Activated gamma-delta T cell treated with Interleukin-2 at 50 U/mL for 16 hours (primary cell): ENCODE data around the gene CNTNAP5.

Experiments used
- DNase-seq: peaks from one replicate; pipeline ENCODE4 v3.0.0-alpha.2; 2020

The CNTNAP5 gene

GRCh38 chr2:124646166-124646815, 621.2 kb downstream of the CNTNAP5 start:
- DNase-seq: no peak

GRCh38 chr2:124647245-124647644, 622.2 kb downstream of the CNTNAP5 start:
- no peak for DNase-seq

- no peak for DNase-seq
These were observed 622.6 kb downstream of the CNTNAP5 start for GRCh38 chr2:124647663-124648062.

GRCh38 chr2:124649001-124649400, 623.9 kb downstream of the CNTNAP5 start:
- DNase-seq: no peak

- DNase-seq: no peak
These were observed 627.0 kb downstream of the CNTNAP5 start for GRCh38 chr2:124652099-124652498.

GRCh38 chr2:124658373-124658772, 633.3 kb downstream of the CNTNAP5 start:
- no peak for DNase-seq

- no peak for DNase-seq
These were observed 636.5 kb downstream of the CNTNAP5 start for GRCh38 chr2:124661558-124661957.

GRCh38 chr2:124662946-124663644, 638.0 kb downstream of the CNTNAP5 start:
- no peak for DNase-seq

GRCh38 chr2:124663645-124663997, 638.5 kb downstream of the CNTNAP5 start:
- DNase-seq: no peak

GRCh38 chr2:124664363-124664762, 639.3 kb downstream of the CNTNAP5 start:
- DNase-seq: no peak

GRCh38 chr2:124666976-124667375, 641.9 kb downstream of the CNTNAP5 start:
- no peak for DNase-seq

- no peak for DNase-seq
These were observed 643.1 kb downstream of the CNTNAP5 start for GRCh38 chr2:124668161-124668560.

GRCh38 chr2:124670187-124670586, 645.1 kb downstream of the CNTNAP5 start:
- DNase-seq: no peak

GRCh38 chr2:124678043-124678442, 653.0 kb downstream of the CNTNAP5 start:
- no peak for DNase-seq

- no peak for DNase-seq
These were observed 658.7 kb downstream of the CNTNAP5 start for GRCh38 chr2:124683536-124684428.

- no peak for DNase-seq
These were observed 664.3 kb downstream of the CNTNAP5 start for GRCh38 chr2:124689348-124689747.

GRCh38 chr2:124692216-124692615, 667.1 kb downstream of the CNTNAP5 start:
- DNase-seq: no peak

- DNase-seq: no peak
These were observed 667.6 kb downstream of the CNTNAP5 start for GRCh38 chr2:124692707-124693106.

GRCh38 chr2:124693156-124693555, 668.1 kb downstream of the CNTNAP5 start:
- DNase-seq: no peak

- DNase-seq: no peak
These were observed 674.0 kb downstream of the CNTNAP5 start for GRCh38 chr2:124698979-124699565.

- no peak for DNase-seq
These were observed 677.7 kb downstream of the CNTNAP5 start for GRCh38 chr2:124702777-124703176.

- no peak for DNase-seq
These were observed 679.2 kb downstream of the CNTNAP5 start for GRCh38 chr2:124704071-124704925.
